ENCODE results near the gene AGAP1. TPM values are rescaled to one million over a fixed set of nuclear protein-coding genes. Genes with fewer than 3 reads are reported as not detected.
"Not testable (repeated sequence)": the region's sequence is repeated elsewhere in the genome, so short reads cannot be mapped to it uniquely, and the experiment has no call there.

AGAP1 gene
- total RNA-seq, 4 donors from 2014 or later, result 33.7 to 39.9 (median 35.6) TPM

- Histone ChIP-seq H3K36me3 (peaks cover 0 to 36% (median 0%) of the 10 kb centered on the region in 3 donors), H3K4me1 (no peaks in the 10 kb centered on the region), H3K9me3 (peaks cover 0 to 9% (median 0%) of the 10 kb centered on the region in 4 donors), H3K4me3 (no peak overlapping the region), H3K27ac (no peak overlapping the region), H3K27me3 (no peaks in the 10 kb centered on the region)
- WGBS, 2 donors, result 66 to 86% methylated on average over 12 of the region's 12 CpGs
- DNase-seq (ENCODE audit: low spot score in 2 of 2), result no peak
- TF ChIP-seq EP300 (IDR thresholded peaks at IDR 0.05) (no peak), POLR2A (IDR thresholded peaks at IDR 0.05) (no peak), CTCF (IDR thresholded peaks at IDR 0.05) (no peak)
Observed at GRCh38 chr2:236061899-236062298, 568.1 kb downstream of the AGAP1 start.

- H3K27ac ChIP-seq; DNase-seq (ENCODE audit: low spot score in 2 of 2); H3K4me1 ChIP-seq; H3K27me3 ChIP-seq; H3K9me3 ChIP-seq; H3K4me3 ChIP-seq: not testable (repeated sequence)
- WGBS, 2 donors, result 93 to 94% methylated on average over 5 of the region's 5 CpGs
- peaks cover 0 to 27% (median 0%) of the 10 kb centered on the region in 3 donors for H3K36me3 ChIP-seq
Observed at GRCh38 chr2:236062806-236063205, 569.0 kb downstream of the AGAP1 start.

GRCh38 chr2:236063994-236064393 lies 570.2 kb downstream of the AGAP1 start:
- WGBS, 2 donors, result 95 to 96% methylated on average over 7 of the region's 7 CpGs
- Histone ChIP-seq H3K4me1 (no peaks in the 10 kb centered on the region), H3K27ac (no peak overlapping the region), H3K27me3 (no peaks in the 10 kb centered on the region), H3K9me3 (no peaks in the 10 kb centered on the region), H3K4me3 (no peak overlapping the region), H3K36me3 (peaks cover 0 to 17% (median 0%) of the 10 kb centered on the region in 3 donors)
- DNase-seq (ENCODE audit: low spot score in 2 of 2), result no peak
- no peak for TF ChIP-seq CTCF (IDR thresholded peaks at IDR 0.05)
- TF ChIP-seq EP300 (IDR thresholded peaks at IDR 0.05), result no peak
- no peak for TF ChIP-seq POLR2A (IDR thresholded peaks at IDR 0.05)

GRCh38 chr2:236065314-236066160 lies 571.7 kb downstream of the AGAP1 start:
- no peaks in the 10 kb centered on the region for H3K9me3 ChIP-seq
- no peaks in the 10 kb centered on the region for H3K4me1 ChIP-seq
- no peaks in the 10 kb centered on the region for H3K27me3 ChIP-seq
- no peak for TF ChIP-seq EP300 (IDR thresholded peaks at IDR 0.05)
- TF ChIP-seq POLR2A (IDR thresholded peaks at IDR 0.05), result no peak
- TF ChIP-seq CTCF (IDR thresholded peaks at IDR 0.05), result no peak
- peaks cover 0 to 24% (median 0%) of the 10 kb centered on the region in 3 donors for H3K36me3 ChIP-seq
- no peak overlapping the region for H3K27ac ChIP-seq
- no peak overlapping the region for H3K4me3 ChIP-seq
- WGBS, 2 donors, result 81 to 82% methylated on average over 15 of the region's 15 CpGs
- DNase-seq (ENCODE audit: low spot score in 2 of 2), result no peak

- 91 to 95% methylated on average over 7 of the region's 7 CpGs for WGBS, 2 donors
- H3K27me3 ChIP-seq, result no peaks in the 10 kb centered on the region
- no peaks in the 10 kb centered on the region for H3K9me3 ChIP-seq
- no peak overlapping the region for H3K4me3 ChIP-seq
- no peak for DNase-seq (ENCODE audit: low spot score in 2 of 2)
- peaks cover 0 to 15% (median 0%) of the 10 kb centered on the region in 3 donors for H3K36me3 ChIP-seq
- H3K4me1 ChIP-seq, result no peaks in the 10 kb centered on the region
- no peak overlapping the region for H3K27ac ChIP-seq
- TF ChIP-seq POLR2A (IDR thresholded peaks at IDR 0.05) (no peak), CTCF (IDR thresholded peaks at IDR 0.05) (no peak)
Observed at GRCh38 chr2:236070236-236070635, 576.4 kb downstream of the AGAP1 start.
